ENCODE data around the gene PPP1R1B. TPM values are rescaled to one million over a fixed set of nuclear protein-coding genes. Genes with fewer than 3 reads are reported as not detected.
A peak's percentile ranks its signal among the peaks of the same experiment; 100 is the strongest.

PPP1R1B gene
- total RNA-seq, 1 donor = not detected

GRCh38 chr17:39604911-39605491, 21.8 kb upstream of the PPP1R1B start:
- Histone ChIP-seq H3K4me1 (ENCODE audit: insufficient read depth, low read length) (no peaks in the 10 kb centered on the region), H3K4me3 (ENCODE audit: insufficient read depth, low read length) (no peak overlapping the region), H3K36me3 (ENCODE audit: insufficient read depth, low read length) (no peaks in the 10 kb centered on the region), H3K27ac (ENCODE audit: low read depth, low read length) (no peak overlapping the region), H2AFZ (ENCODE audit: low read length) (no peak overlapping the region), H4K20me1 (ENCODE audit: insufficient read depth, low read length) (no peaks in the 10 kb centered on the region), H3K79me2 (ENCODE audit: insufficient read depth, low read length) (no peaks in the 10 kb centered on the region), H3K9me3 (ENCODE audit: low read depth, low read length) (no peaks in the 10 kb centered on the region), H3K4me2 (ENCODE audit: insufficient read depth, low read length) (no peak overlapping the region), H3K27me3 (ENCODE audit: insufficient read depth, low read length) (peaks cover 95% of the 10 kb centered on the region)
- TF ChIP-seq, protein P1, sequence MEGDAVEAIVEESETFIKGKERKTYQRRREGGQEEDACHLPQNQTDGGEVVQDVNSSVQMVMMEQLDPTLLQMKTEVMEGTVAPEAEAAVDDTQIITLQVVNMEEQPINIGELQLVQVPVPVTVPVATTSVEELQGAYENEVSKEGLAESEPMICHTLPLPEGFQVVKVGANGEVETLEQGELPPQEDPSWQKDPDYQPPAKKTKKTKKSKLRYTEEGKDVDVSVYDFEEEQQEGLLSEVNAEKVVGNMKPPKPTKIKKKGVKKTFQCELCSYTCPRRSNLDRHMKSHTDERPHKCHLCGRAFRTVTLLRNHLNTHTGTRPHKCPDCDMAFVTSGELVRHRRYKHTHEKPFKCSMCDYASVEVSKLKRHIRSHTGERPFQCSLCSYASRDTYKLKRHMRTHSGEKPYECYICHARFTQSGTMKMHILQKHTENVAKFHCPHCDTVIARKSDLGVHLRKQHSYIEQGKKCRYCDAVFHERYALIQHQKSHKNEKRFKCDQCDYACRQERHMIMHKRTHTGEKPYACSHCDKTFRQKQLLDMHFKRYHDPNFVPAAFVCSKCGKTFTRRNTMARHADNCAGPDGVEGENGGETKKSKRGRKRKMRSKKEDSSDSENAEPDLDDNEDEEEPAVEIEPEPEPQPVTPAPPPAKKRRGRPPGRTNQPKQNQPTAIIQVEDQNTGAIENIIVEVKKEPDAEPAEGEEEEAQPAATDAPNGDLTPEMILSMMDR (IDR thresholded peaks at IDR 0.05; ENCODE audit: extremely low read depth, low read depth, low read length) = no peak
- peak; percentile 62 for DNase-seq (ENCODE audit: insufficient read length, low spot score, missing footprints)

DNA sequence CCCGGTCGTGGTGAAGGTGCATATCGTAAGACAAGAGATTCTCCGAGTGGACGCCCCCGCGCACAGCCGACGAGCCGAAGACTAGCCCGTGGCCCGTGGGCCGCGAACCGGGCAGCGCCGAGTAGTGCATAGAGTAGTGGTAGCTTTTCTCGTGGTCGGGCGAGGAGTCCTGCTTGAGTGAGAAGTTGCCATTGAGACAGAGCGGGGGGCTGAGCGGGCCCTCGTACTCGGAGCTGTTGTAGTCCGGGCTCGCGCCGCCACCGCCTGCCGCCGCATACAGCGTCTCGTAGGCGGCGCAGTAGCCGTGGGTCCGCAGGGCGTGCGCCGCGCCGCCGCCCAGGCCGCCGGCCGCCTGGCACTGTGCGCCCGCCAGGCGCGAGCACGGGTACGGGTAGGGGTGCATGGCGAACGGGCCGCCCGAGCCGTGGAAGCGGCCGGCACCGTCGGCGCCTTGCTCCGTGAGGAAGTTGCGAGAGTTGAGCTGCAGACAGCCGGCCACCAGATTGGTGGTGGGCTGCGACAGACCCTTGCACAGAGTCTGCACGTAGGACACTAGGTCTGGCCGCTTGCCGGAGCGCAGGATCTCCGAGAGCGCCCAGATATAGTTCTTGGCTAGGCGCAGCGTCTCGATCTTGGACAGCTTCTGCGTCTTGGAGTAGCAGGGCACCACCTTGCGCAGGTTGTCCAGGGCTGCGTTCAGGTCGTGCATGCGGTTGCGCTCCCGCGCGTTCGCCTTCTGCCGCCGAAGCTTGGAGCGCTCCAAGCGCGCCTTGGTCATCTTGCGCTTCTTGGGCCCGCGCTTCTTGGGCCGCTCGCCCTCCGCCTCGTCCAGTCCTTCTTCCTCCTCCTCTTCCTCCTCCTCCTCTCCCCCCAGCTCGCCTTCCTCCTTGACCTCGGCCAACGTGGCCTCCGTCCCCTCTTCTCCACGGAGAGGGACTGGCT, 21.0 kb upstream of the PPP1R1B start:
- no peak overlapping the region for H3K27ac ChIP-seq (ENCODE audit: low read depth, low read length)
- no peak overlapping the region for H3K4me2 ChIP-seq (ENCODE audit: insufficient read depth, low read length)
- no peak overlapping the region for H2AFZ ChIP-seq (ENCODE audit: low read length)
- H3K36me3 ChIP-seq (ENCODE audit: insufficient read depth, low read length) = no peaks in the 10 kb centered on the region
- H3K4me1 ChIP-seq (ENCODE audit: insufficient read depth, low read length) = no peaks in the 10 kb centered on the region
- H4K20me1 ChIP-seq (ENCODE audit: insufficient read depth, low read length) = no peaks in the 10 kb centered on the region
- peak; percentile 79 for DNase-seq (ENCODE audit: insufficient read length, low spot score, missing footprints)
- H3K9me3 ChIP-seq (ENCODE audit: low read depth, low read length) = no peaks in the 10 kb centered on the region
- no peak overlapping the region for H3K4me3 ChIP-seq (ENCODE audit: insufficient read depth, low read length)
- TF ChIP-seq, protein P1 (IDR thresholded peaks at IDR 0.05; ENCODE audit: extremely low read depth, low read depth, low read length) = no peak
- no peaks in the 10 kb centered on the region for H3K79me2 ChIP-seq (ENCODE audit: insufficient read depth, low read length)
- peaks cover 91% of the 10 kb centered on the region for H3K27me3 ChIP-seq (ENCODE audit: insufficient read depth, low read length)

DNA sequence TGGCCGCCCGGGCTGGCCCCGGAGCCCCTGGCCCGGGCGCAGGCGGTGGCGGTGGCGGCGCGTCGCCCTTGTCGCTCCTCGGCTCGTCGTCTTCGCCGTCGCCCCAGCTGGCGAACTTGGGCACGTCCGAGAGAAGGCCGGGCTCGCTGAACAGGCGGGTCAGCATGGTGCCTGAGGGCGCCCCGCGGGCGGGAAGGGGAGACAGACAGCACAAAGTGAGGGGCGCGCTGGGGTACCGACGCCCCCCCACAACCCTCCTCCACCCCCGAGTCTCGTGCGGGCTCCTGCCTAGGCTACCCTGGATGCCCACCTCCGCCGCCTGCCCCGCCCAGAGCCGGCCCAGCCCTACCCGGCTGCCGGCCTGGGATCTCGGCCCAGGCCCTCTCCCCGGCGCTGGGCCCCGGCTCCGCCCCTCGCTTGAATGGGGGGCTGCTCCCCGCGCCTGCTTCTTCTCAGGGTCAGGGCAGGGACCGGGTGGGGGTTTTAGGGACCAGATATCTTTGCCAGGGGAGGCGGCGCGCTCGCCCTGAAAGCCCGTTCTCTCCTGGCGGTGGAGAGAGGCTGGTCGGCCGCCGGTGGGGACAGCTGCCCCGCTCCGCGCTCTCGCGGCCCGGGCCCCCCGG, 20.2 kb upstream of the PPP1R1B start:
- Histone ChIP-seq H3K9me3 (ENCODE audit: low read depth, low read length) (no peaks in the 10 kb centered on the region), H3K79me2 (ENCODE audit: insufficient read depth, low read length) (no peaks in the 10 kb centered on the region), H3K4me1 (ENCODE audit: insufficient read depth, low read length) (no peaks in the 10 kb centered on the region), H4K20me1 (ENCODE audit: insufficient read depth, low read length) (no peaks in the 10 kb centered on the region), H3K27ac (ENCODE audit: low read depth, low read length) (no peak overlapping the region), H3K4me2 (ENCODE audit: insufficient read depth, low read length) (no peak overlapping the region), H3K27me3 (ENCODE audit: insufficient read depth, low read length) (peaks cover 88% of the 10 kb centered on the region), H2AFZ (ENCODE audit: low read length) (no peak overlapping the region), H3K4me3 (ENCODE audit: insufficient read depth, low read length) (no peak overlapping the region), H3K36me3 (ENCODE audit: insufficient read depth, low read length) (no peaks in the 10 kb centered on the region)
- TF ChIP-seq, protein P1 (IDR thresholded peaks at IDR 0.05; ENCODE audit: extremely low read depth, low read depth, low read length) = no peak
- DNase-seq (ENCODE audit: insufficient read length, low spot score, missing footprints) = peak; percentile 52
